GM18867 (cell line): ENCODE data around the gene RAB39B.
"Not testable (repeated sequence)": the region's sequence is repeated elsewhere in the genome, so short reads cannot be mapped to it uniquely, and the experiment has no call there.

ENCODE experiments used
- ATAC-seq: cut with Tn5 transposase; IDR thresholded peaks from one replicate; pipeline ENCODE4 v1.9.1; 2021; ENCODE audit warnings: mild to moderate bottlenecking, moderate library complexity; ENCODE audit not compliant: unreplicated experiment

RAB39B gene

GRCh38 chrX:155263854-155264628 is at the start of gene RAB39B:
Gene RAB39B, minus strand, starts transcription at chrX:155264491. Its CDS starts 203 bp downstream, at chrX:155264288.
- ATAC-seq: peak; percentile 90

- no peak for ATAC-seq
Observed at GRCh38 chrX:155313766-155314165, 49.5 kb upstream of the RAB39B start.

GRCh38 chrX:155293771-155294170 is 29.5 kb upstream of the RAB39B start:
- no peak for ATAC-seq

- ATAC-seq: no peak
Observed at GRCh38 chrX:155279873-155280272, 15.6 kb upstream of the RAB39B start.

GRCh38 chrX:155270969-155271368 is 6.7 kb upstream of the RAB39B start:
- no peak for ATAC-seq

GRCh38 chrX:155267995-155268394 is 3.7 kb upstream of the RAB39B start:
- not testable (repeated sequence) for ATAC-seq

- ATAC-seq: no peak
Observed at GRCh38 chrX:155266439-155266838, 2.1 kb upstream of the RAB39B start.

- no peak for ATAC-seq
Observed at GRCh38 chrX:155262970-155263754, 1.1 kb downstream of the RAB39B start.

- no peak for ATAC-seq
Observed at GRCh38 chrX:155259752-155260151, 4.5 kb downstream of the RAB39B start.

- ATAC-seq: no peak
Observed at GRCh38 chrX:155251391-155251790, 12.9 kb downstream of the RAB39B start.

- ATAC-seq: no peak
Observed at GRCh38 chrX:155247497-155247896, 16.8 kb downstream of the RAB39B start.

- ATAC-seq: no peak
Observed at GRCh38 chrX:155246748-155247147, 17.5 kb downstream of the RAB39B start.

GRCh38 chrX:155242300-155242699 is 22.0 kb downstream of the RAB39B start:
- peak; percentile 55 for ATAC-seq

GRCh38 chrX:155237719-155238118 is 26.6 kb downstream of the RAB39B start:
- no peak for ATAC-seq

- ATAC-seq: no peak
Observed at GRCh38 chrX:155235891-155236290, 28.4 kb downstream of the RAB39B start.

GRCh38 chrX:155231163-155231562 is 33.1 kb downstream of the RAB39B start:
- peak; percentile 92 for ATAC-seq

- no peak for ATAC-seq
Observed at GRCh38 chrX:155225774-155226173, 38.5 kb downstream of the RAB39B start.

GRCh38 chrX:155223746-155224145 is 40.5 kb downstream of the RAB39B start:
- ATAC-seq: not testable (repeated sequence)

- ATAC-seq: no peak
Observed at GRCh38 chrX:155221351-155221750, 42.9 kb downstream of the RAB39B start.

GRCh38 chrX:155218777-155219176 is 45.5 kb downstream of the RAB39B start:
- no peak for ATAC-seq

- no peak for ATAC-seq
Observed at GRCh38 chrX:155216940-155217440, 47.3 kb downstream of the RAB39B start.
